GM18498 (cell line): ENCODE measurements around the gene KRTAP10-4.
"Not testable (repeated sequence)": the region's sequence is repeated elsewhere in the genome, so short reads cannot be mapped to it uniquely, and the experiment has no call there.

ENCODE experiments used
- ATAC-seq: cut with Tn5 transposase; IDR thresholded peaks from one replicate; pipeline ENCODE4 v1.9.1; 2021; ENCODE audit warnings: mild to moderate bottlenecking, moderate library complexity; ENCODE audit not compliant: unreplicated experiment

KRTAP10-4 gene

DNA sequence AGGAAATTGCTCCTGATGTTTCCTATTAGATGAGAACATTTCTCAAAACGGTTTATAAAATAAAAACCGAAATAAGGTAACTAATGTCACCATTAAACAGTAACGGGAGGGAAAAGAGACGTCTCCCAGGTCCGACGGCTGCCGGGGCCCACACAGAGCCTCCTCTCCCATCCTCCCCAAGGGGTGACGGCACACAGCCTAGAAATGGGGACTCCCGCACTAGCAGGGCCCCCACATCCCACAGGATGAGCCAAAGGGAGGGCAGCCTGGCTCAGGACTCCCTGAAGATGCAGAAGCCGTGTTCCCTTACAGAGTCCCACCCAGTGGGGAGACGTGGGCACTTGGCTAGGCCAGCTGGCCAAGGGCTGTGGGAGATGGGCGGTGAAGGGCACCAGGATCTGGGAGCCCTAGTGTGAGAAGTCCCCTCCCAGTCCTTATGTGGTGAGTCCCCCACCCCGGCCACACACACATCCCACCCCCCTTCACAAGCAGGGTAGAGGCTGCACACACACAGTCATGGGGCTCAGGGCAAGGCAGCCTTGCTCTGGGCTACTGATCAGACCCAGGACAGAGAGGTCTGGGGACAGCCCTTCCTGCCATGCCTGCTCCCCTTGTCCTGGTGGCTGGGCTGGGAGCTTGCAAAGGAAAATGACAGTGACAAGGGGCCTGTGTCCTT lies 18.2 kb upstream of the KRTAP10-4 start:
- no peak for ATAC-seq

DNA sequence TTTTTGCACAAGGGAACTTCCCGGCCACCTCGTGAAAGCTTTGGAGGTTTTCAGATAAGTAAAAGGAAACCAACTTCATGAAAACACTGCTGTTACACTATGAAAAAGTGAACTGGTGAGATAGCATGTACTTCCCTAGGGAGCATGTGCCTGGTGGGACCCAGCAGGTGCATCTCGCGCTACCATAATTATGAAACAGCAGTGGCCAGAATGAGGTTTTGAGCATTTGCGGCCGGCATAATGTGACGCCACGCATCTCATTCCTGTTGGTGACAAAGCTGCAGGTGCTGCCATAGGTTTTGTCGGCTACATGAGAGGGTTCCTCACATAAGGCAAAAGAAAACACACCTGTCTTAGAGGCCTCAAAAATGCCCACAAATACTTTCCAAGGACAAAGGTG lies 16.6 kb upstream of the KRTAP10-4 start:
- no peak for ATAC-seq

DNA sequence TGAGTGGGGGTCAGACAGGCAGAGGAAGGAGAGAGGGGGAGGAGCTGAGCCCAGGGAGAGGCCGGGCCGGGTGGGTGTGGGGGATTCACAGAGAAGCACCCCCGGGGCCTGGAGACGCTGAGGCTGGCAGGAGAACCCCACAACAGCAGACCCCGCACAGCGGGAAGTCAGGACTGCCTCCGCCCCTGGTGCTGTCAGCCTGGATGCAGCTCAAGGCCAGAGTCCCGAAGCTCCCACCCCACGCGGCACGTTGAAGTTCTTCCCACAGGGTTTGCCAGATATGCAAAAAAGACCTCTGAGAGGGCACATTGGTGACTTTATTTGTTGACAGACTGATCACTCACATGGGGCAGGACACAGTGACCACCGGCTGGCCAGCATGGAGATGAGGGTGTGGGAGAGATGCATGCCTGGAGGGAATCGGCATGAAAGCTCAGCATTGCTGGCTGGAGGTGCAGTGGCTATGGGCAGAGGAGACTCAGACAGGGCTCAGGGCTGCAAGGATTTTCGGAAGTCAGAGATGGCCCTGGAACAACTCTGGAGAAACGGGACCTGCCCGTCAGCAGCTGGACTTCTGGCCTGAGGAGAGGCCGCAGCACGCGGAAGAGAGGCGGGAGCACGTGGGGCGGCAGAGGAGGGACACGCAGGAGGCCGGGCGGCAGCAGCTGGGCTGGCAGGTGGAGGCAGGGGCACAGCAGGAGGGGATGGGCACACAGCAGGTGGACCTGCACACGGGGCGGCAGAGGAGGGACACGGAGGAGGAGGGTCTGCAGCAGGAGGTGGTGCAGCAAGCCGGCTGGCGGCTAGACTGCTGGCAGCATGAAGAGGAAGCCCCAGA lies 15.8 kb upstream of the KRTAP10-4 start:
- ATAC-seq, result no peak

DNA sequence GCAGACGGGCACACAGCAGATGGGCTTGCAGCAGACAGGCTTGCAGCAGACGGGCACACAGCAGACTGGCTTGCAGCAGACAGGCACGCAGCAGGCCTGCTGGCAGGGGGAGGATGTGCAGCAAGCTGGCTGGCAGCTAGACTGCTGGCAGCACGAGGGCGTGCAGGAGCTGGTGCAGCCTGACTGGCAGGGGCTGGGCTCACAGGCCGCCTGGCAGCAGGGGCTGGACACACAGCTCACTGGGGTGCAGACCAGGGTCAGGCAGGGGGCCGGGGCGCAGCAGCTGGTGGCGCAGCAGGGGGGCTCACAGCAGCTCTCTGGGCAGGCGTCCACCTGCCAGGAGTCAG lies 15.2 kb upstream of the KRTAP10-4 start:
- ATAC-seq, result not testable (repeated sequence)

DNA sequence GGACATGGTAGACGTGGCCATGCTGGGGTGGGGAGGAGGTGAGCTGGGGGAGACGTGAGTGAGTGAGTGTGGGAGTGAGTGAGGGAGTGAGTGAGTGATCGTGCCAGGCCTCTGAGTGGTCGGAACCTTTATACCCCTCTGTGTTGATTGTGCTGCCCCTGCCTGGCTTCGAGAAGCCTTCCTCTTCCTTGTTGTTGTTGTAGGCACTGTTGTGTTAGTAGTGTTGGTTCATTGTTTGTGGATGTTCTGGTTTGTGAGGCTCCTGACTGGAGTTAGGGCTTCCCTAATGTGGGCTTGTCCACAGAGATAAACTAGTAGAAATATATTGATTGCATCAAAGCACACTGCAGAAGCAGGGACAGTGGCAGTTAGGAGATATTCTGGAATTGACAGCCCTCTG lies 14.8 kb upstream of the KRTAP10-4 start, which contains the start of gene KRTAP10-3:
TSS of gene KRTAP10-3 (minus strand) at position 101 of the 400 bp plus-strand sequence. CDS start at position 21, 80 bp downstream.
- no peak for ATAC-seq

DNA sequence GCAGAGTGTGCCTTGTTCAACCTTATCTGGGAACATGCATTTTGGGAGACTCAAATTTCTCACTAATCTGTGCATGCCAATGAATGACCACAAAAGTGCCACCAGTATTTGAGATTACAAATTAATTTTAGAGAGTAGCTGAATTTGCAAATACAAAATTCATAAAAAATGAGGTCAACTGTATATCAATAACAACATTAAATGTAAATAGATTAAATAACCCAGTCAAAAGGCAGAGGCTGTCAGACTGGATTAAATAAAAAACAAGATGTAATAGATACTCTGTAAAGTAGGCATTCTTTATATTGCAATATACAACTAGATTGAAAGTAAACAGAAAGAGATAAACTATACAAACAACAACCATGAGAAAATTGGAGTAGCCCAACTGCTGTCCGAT lies 9.4 kb upstream of the KRTAP10-4 start:
- ATAC-seq, result no peak

DNA sequence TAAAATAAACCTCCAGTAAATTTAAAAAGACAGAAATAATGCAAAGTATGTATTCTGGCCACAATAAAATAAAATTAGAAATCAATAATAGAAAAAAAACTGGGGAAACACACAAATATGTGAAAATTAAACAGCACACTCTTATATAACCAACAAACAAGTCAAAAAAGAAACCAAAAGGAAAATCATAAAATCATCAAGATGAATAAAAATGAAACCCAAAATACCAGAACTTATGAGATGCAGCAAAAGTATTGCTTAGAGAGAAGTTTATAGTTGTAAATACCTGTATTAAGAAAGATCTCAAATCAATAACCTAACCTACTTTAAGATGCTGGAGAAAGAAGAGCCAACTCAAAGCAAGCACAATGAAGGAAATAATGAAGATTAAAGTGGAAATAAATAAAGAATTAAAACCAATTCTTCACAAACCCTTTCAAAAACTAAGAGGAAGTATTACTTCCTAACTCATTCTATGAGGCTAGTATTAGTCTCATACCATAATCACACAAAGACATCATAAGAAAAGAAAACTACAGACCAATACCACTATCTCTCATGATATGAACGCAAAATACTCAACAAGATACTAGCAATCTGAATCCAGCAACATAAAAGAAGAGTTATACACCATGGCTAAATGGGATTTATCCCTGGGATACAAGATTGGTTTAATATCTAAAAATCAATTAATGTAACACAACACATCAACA lies 8.5 kb upstream of the KRTAP10-4 start:
- ATAC-seq, result no peak

DNA sequence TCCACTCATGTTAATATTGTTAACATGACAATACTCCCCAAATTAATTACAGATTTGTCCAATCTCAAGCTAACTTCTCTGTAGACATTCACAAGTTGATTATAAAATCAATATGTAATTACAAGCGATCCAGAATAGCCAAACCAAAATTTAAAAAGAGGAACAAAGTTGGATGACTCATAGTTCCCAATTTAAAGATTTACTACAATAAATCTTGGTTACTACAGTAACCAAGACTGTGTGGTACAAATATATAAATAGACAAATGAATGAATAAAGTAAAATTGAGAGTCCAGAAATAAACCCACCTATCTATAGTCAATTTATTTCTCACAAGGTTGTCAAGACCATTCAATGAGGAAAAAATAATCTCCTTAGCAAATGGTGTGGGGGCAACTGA lies 7.1 kb upstream of the KRTAP10-4 start:
- no peak for ATAC-seq

DNA sequence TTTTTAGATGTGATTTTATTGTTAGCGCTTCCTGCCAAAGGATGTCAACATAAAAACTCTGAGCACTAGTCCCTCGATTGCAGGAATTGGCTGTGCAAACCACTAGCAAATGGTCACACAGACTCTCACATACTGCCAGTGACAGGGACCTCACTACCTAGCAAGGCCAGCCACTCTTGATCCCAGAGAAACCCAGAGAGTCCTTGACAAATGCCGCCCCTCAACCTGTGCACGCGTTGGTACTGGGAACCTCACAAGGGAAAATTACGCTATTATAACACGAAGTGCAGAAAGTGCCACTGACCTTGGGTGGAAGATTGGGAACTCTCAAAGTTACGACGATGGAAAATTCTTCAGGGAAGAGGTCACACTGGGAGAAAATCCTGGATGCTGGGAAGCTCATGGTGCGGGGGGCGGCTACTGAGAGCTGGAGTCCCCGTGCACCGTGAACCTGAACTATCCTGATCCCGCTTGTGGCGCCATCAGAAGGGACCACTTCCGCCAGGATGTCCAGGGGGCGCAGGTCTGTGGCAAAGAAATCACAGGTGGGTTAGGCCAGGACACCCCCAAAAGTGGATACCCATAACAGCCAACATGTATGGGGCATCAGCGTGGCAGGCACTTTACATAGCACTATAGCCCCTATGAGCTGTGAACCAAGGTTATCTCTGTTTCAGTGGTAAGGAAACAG lies 5.9 kb upstream of the KRTAP10-4 start:
- ATAC-seq, result no peak

DNA sequence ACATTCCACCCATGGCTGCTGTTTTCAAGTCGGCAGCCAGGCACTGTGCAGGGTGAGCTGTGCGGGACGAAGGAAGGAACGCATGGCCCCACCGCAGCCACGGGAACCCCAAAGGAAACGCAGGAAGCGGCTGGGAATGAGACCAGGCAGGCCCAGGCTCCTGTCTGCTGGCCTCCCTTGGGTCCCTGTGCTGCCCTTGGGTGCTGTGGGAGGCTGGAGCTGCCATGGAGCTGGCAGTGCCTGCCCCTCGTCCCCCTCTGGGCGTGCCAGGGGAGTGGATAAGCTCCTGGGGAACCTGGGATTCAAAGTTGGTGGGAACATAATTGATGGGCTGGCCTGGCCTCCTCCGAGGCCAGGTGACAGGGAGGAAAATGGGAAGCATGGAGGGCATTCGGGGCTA lies 5.3 kb upstream of the KRTAP10-4 start:
- no peak for ATAC-seq

DNA sequence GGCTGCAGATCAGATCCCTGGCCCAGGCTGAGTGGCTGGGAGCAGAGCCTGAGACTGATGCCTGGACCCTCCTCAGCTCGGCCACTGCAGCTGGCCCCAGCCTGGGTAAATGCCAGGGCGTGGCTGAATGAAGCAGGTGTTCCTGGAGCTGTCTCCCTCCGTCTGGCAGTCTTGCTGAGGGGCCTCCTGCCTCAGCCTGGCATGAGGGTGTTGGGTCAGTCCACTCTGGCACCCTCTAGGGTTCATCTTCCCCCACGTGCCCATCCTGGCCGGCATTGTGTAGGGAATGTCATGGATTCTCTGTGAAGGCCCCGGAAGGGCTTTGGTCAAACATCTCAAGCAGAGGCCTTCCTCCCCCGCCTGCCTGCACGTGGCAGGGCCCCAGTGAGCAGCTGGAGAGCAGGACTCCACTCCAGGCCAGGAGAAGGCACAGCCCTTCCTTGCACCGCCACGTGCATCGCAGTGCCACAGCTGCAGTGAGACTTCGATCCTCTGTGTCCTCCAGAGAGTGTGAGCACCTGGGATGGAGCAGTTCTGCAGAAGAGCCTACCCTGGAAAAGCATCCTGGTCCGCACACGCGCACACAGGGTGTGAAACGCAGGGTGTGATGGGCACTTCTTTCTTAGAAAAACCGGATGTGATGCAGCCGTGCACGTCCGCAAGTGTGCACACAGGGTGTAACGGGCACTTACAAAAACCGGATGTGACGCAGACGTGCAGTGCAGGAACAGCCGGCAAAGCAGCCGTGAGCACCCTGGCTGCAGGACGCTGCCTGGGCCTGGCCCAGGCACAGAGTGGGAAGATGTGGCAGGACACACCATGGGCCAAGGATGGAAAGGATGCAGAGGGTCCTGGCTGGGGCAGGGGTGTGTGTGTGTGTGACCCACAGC lies 4.6 kb upstream of the KRTAP10-4 start:
- no peak for ATAC-seq

DNA sequence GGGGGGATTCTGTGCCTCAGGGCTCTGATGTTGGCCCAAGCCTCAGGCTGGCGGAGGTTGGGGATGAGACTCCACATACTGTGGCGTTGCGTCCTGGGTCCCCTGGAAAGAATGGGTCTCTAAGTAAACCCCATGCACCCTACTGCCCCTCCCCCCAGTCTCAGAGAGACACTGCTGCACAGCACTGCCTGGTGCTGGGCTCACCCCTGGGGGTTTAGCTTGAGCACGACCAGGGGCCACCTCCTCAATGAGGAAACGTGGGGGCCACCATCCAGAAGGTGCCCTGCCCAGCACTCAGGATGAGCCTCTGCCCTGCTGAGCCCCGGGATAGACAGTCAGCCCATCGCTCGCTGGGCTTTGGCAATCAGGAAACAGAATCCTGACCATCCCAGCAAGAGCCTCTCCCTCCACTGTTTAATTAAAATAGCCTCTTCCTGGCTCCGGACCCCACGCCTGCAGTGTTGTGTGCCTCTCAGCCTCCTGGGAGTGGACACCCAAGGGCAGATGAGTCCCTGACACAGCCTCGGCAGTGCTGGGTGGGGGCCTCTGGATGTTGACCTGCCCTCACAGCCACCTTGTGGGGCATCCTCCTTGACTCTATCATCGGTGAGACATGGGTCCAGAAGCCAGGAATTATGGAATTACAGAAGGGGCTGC lies 3.5 kb upstream of the KRTAP10-4 start:
- no peak for ATAC-seq

DNA sequence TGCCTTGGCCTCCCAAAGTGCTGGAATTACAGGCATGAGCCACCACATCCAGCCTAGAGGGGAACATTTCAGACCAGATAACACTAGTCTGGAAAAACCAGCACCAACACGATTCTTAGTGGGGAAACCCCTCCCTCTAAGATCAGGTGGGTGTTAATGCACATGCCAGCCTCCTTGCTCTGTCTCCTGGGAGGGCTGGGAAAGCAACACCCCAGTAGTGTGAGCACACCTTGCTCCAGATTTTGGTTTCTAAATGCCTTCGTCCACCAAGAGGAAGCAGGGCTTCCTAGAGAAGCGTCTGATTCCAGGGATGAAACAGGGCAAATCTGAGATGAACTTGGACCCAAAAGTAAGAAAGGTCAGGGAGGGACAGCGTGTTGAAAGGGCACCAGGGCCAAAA lies 2.2 kb upstream of the KRTAP10-4 start:
- ATAC-seq, result no peak

DNA sequence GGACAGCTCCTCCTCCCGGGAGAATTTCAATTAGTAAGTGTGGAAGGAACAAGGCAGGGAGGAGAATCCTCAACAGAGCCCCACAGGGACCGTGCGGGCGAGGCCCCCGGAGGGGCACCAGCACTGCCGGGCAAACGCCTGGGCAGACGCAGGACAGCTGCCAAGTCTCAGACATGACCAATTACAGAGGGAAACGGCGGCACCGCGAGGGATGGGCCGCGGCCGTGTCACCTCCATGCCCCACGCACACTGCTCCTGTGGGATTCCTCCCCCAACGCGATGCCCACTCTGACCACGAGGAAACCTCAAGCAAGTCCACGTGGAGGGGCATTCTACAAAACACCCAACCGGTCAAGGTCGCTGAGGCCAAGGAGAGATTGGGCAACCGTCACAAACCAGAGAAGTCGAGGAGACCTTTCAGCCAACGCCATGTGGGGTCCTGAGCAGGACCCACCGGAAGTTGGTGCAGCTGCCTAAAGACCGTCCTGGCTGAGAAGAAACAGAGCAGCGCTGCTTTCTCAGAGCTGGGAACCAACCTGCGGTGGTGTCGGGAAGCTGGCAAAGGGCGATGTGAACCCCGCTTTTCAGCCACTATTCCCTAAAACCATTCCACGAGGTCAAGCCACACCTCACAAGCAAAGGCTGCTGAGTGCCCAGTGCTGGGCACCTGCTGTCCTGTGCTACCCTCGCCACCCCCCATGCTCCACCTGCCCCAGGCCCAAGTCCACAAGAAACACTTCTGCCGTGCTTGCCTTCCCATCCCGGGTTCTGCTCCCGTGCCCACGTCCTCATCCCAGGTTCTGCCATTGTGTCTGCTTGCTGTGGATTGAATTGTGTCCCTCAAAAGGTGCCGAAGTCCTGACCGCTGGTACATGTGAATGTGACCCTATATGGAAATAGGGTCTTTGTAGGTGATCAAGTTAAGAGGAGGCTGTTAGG lies 1.4 kb upstream of the KRTAP10-4 start:
- no peak for ATAC-seq

DNA sequence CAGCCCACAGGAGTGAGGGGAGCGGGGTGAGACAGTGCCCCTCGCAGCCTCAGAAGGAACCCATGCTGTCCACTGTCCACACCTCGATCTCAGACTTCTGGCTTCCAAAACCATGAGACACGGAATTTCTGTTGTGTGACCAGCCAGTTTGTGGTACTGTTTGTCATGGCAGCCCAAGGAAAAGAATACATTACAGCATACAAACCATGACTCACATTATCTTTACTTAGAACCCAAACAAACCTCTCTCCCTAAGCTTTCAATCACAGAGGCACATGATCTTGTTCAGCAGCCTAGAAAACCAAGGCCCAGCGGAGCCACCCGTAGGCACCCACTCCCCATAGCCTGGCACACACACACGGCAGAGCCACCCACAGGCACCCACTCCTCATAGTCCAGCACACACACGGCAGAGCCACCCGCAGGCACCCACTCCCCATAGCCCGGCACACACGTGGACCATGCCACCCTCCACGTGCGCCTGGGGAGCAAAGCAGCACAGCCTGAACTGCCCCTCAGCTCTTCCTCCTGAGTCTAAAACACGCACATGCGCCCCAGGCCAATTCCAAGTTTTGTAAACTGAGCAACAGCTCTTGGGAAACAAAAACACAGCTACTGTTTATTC lies 458 bp upstream of the KRTAP10-4 start:
- ATAC-seq, result no peak

DNA sequence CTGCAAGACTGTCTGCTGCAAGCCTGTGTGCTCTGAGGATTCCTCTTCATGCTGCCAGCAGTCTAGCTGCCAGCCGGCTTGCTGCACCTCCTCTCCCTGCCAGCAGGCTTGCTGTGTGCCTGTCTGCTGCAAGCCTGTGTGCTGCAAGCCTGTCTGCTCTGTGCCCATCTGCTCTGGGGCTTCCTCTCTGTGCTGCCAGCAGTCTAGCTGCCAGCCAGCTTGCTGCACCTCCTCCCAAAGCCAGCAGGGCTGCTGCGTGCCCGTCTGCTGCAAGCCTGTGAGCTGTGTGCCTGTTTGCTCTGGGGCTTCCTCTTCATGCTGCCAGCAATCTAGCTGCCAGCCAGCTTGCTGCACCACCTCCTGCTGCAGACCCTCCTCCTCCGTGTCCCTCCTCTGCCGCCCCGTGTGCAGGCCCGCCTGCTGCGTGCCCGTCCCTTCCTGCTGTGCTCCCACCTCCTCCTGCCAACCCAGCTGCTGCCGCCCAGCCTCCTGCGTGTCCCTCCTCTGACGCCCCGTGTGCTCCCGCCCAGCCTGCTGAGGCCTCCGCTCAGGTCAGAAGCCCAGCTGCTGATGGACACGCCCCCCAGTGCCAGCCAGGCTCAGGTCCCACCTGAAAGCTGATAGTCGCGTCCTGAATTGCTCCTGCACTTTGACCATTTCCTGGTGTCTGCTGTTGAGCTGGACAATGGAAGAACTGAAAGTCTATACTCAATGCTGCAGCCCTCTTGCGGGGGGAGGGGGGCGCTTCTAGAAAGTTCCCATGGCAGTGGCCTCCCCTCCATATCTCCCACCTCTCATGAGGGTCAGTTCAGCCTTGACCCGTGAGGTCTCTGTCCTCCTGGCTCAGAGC lies 1.2 kb downstream of the KRTAP10-4 start:
- ATAC-seq, result no peak

DNA sequence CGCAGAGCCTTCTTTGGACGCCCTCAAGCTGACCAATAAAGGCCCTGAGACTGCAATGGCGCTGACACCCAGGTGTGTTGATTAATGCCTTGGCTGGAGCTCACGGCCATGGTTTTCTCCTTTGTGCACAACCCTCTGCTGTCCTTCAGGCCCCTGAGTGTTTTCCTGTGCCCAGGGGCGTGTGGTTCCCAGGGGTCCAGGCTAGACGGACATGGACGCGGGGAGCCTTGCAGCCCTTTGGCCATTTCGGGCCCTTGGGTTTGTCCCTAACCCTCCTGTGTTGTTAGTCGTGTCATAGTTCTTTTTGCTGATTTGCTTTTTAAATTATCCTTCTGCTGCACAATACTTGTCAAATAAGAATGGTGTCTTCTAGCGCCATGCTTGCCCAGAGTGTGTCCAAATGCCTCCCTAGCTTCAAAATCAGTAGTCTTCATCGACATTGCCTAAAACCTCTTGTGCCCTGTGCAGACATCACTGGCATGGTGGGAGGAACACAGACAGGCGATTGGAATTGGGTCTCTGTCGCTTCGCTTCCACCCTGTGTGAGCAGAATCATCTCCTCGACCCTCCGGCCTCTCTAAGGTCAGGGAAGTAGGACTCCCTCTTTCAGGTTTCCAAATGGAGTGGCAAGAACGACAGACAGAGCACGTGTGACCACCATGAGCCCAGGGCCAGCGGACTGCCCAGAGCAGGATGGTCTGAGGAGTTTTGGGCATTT lies 1.9 kb downstream of the KRTAP10-4 start:
- ATAC-seq, result no peak
